OCI-LY1 (cell line): ENCODE results near the gene DNAH9.

Experiments
- H2AFZ ChIP-seq: fragments of 200-600 bp; sonication (generic), shearing (Covaris generic); 2 replicates; pipeline ENCODE4 v1.6.0; 2014; ENCODE audit warnings: antibody characterized with exemption, mild to moderate bottlenecking, low read length
- H3F3A ChIP-seq: fragments of 200-600 bp; sonication (generic), shearing (Covaris generic); 2 replicates; pipeline ENCODE4 v1.6.0; 2014; ENCODE audit warnings: mild to moderate bottlenecking, antibody characterized with exemption, low read length, moderate library complexity; ENCODE audit not compliant: insufficient read depth
- H3K27ac ChIP-seq: fragments of 200-600 bp; sonication (generic); 2 replicates; pipeline ENCODE4 v1.5.1; 2014; ENCODE audit warnings: low read length, mixed run types, mild to moderate bottlenecking, low read depth; ENCODE audit not compliant: poor library complexity, severe bottlenecking
- H3K27me3 ChIP-seq: fragments of 200-600 bp; sonication (generic); 2 replicates; pipeline ENCODE4 v1.6.0; 2014; ENCODE audit warnings: antibody characterized with exemption, mild to moderate bottlenecking, low read length, moderate library complexity; ENCODE audit not compliant: insufficient read depth
- H3K36me3 ChIP-seq: fragments of 200-600 bp; sonication (generic); 2 replicates; pipeline ENCODE4 v1.6.1; 2014; ENCODE audit warnings: mild to moderate bottlenecking, antibody characterized with exemption, low read length, moderate library complexity, mixed read lengths; ENCODE audit not compliant: insufficient read depth
- H3K4me1 ChIP-seq: fragments of 200-600 bp; sonication (generic); 2 replicates; pipeline ENCODE4 v1.5.1; 2014; ENCODE audit warnings: mild to moderate bottlenecking, low read length, moderate library complexity; ENCODE audit not compliant: insufficient read depth, severe bottlenecking
- H3K4me2 ChIP-seq: fragments of 200-600 bp; sonication (generic), shearing (Covaris generic); 2 replicates; pipeline ENCODE4 v1.6.1; 2014; ENCODE audit warnings: low read length
- H3K4me3 ChIP-seq: fragments of 200-600 bp; sonication (generic); 2 replicates; pipeline ENCODE4 v1.5.1; 2014; ENCODE audit warnings: low read length, low read depth, mild to moderate bottlenecking, mixed read lengths; ENCODE audit not compliant: poor library complexity, severe bottlenecking
- H3K79me2 ChIP-seq: fragments of 200-600 bp; shearing (Covaris generic); 2 replicates; pipeline ENCODE4 v1.6.1; 2016; ENCODE audit warnings: mixed run types, low read length, mixed read lengths; ENCODE audit not compliant: insufficient read depth
- H3K9ac ChIP-seq: fragments of 200-600 bp; sonication (generic), shearing (Covaris generic); 2 replicates; pipeline ENCODE4 v1.6.1; 2014; ENCODE audit warnings: mild to moderate bottlenecking, low read length, mixed read lengths
- H3K9me2 ChIP-seq: fragments of 200-600 bp; sonication (generic), shearing (Covaris generic); 2 replicates; pipeline ENCODE4 v1.6.1; 2014; ENCODE audit warnings: low read depth, mild to moderate bottlenecking, low read length, mixed read lengths
- H3K9me3 ChIP-seq: fragments of 200-600 bp; shearing (Covaris generic); 2 replicates; pipeline ENCODE4 v1.6.1; 2014; ENCODE audit warnings: low read length, mixed read lengths
- H4K20me1 ChIP-seq: fragments of 200-600 bp; sonication (generic), shearing (Covaris generic); 2 replicates; pipeline ENCODE4 v1.6.0; 2016; ENCODE audit warnings: mild to moderate bottlenecking, low read length; ENCODE audit not compliant: insufficient read depth
- CTCF ChIP-seq: fragments of 200-600 bp; sonication (generic), shearing (Covaris generic); IDR thresholded peaks from 2 replicates; pipeline ENCODE4 v1.5.1; 2017; ENCODE audit warnings: mild to moderate bottlenecking, antibody characterized with exemption, low read length, moderate library complexity, mixed read lengths
- EZH2 ChIP-seq: fragments of 200-600 bp; sonication (generic), shearing (Covaris generic); IDR thresholded peaks from 2 replicates; pipeline ENCODE4 v1.8.0; 2017; ENCODE audit warnings: borderline replicate concordance, mixed run types, mild to moderate bottlenecking, antibody characterized with exemption, low read length, moderate library complexity, mixed read lengths

Gene DNAH9

GRCh38 chr17:11644265-11645212 is 46.3 kb downstream of the DNAH9 start:
- Histone ChIP-seq H3K36me3 (no peaks in the 10 kb centered on the region), H3K4me3 (no peak overlapping the region)

GRCh38 chr17:11645426-11645825 is 47.2 kb downstream of the DNAH9 start:
- Histone ChIP-seq H3K4me2 (no peak overlapping the region), H3K36me3 (no peaks in the 10 kb centered on the region), H2AFZ (no peak overlapping the region), H3K9me2 (no peaks in the 10 kb centered on the region), H3K9me3 (no peaks in the 10 kb centered on the region), H4K20me1 (no peaks in the 10 kb centered on the region), H3K4me1 (no peaks in the 10 kb centered on the region), H3K79me2 (no peaks in the 10 kb centered on the region), H3K9ac (no peak overlapping the region), H3K27me3 (no peaks in the 10 kb centered on the region), H3K4me3 (no peak overlapping the region), H3K27ac (no peak overlapping the region), H3F3A (no peaks in the 10 kb centered on the region)
- TF ChIP-seq CTCF (no peak), EZH2 (no peak)

More at GRCh38 chr17:11644265-11645212, 46.3 kb downstream of the DNAH9 start:
- Histone ChIP-seq H3K27ac (no peak overlapping the region), H3K79me2 (no peaks in the 10 kb centered on the region), H3K4me1 (no peaks in the 10 kb centered on the region), H3K9ac (no peak overlapping the region), H3K4me2 (no peak overlapping the region), H2AFZ (no peak overlapping the region), H3K9me2 (no peaks in the 10 kb centered on the region), H3F3A (no peaks in the 10 kb centered on the region), H3K27me3 (no peaks in the 10 kb centered on the region), H4K20me1 (no peaks in the 10 kb centered on the region), H3K9me3 (no peaks in the 10 kb centered on the region)
- TF ChIP-seq EZH2, result no peak
- peak; percentile 76 for TF ChIP-seq CTCF

- no peaks in the 10 kb centered on the region for H3K4me1 ChIP-seq
- no peaks in the 10 kb centered on the region for H3K9me2 ChIP-seq
- no peaks in the 10 kb centered on the region for H3K27me3 ChIP-seq
- no peaks in the 10 kb centered on the region for H3K9me3 ChIP-seq
- no peaks in the 10 kb centered on the region for H4K20me1 ChIP-seq
- no peak for TF ChIP-seq CTCF
- TF ChIP-seq EZH2, result no peak
- no peaks in the 10 kb centered on the region for H3F3A ChIP-seq
- no peak overlapping the region for H3K9ac ChIP-seq
- no peaks in the 10 kb centered on the region for H3K36me3 ChIP-seq
- no peaks in the 10 kb centered on the region for H3K79me2 ChIP-seq
- H3K4me3 ChIP-seq, result no peak overlapping the region
- no peak overlapping the region for H3K27ac ChIP-seq
- no peak overlapping the region for H2AFZ ChIP-seq
- no peak overlapping the region for H3K4me2 ChIP-seq
Observed at GRCh38 chr17:11651089-11651488, 52.8 kb downstream of the DNAH9 start.
